GM18909 (cell line): ENCODE data around the gene SIGLEC12.
"Not testable (repeated sequence)": the region's sequence is repeated elsewhere in the genome, so short reads cannot be mapped to it uniquely, and the experiment has no call there.

Source experiments
- ATAC-seq: cut with Tn5 transposase; IDR thresholded peaks from one replicate; pipeline ENCODE4 v1.9.1; 2021; ENCODE audit warnings: mild to moderate bottlenecking; ENCODE audit not compliant: unreplicated experiment, poor library complexity

The SIGLEC12 gene

DNA sequence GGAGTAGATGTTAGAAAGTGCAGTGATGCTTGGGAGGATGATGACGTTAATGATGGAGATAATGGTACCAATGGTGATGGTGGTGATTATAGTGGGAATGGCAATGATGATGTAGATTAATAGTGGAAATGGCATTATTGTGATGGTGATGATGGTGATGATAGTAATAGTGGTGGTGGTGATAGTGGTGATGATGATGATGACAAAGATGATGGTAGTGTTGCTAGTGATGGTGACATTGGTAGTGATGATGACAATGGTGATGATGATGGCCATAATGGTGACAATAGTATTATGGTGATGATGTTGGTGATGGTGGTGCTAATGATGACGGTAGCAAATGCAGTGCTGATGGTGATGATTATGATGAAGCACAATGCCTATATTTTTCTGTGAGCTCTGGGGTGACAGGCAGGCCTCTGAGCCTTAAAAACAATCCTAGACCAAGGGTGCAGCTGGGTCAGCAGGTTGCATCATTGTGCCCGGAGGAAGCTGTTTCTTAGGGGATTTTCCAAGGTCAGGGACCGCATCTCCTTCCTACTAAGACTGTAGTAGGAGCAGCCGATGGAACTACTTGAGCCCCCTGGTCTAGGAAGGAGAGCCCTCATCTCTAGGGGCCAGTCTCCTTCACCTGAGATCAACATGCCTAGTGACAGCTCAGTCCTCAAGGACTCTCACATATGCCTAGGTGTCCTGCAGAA, 15.5 kb downstream of the SIGLEC12 start:
- ATAC-seq, result no peak

DNA sequence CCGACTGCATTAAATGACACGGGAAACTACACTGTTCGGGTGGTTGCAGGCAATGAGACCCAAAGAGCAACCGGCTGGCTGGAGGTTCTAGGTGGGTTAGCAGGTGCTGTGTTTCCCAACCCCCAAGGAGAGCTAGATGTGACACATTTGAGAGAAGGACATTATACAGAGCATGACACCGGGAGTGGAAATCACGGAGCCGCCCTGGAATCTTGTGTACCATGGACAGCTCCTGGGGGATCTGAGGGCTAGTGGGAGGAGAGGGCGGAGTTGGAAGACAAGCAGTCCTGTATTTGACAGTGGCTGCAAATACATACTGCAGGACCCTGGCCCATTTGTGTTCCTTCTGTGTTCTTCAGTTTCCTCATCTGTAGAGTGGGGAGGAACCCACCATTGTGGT, 21.0 kb downstream of the SIGLEC12 start:
- no peak for ATAC-seq

GRCh38 chr19:51479531-51480331, 21.9 kb downstream of the SIGLEC12 start:
- no peak for ATAC-seq

DNA sequence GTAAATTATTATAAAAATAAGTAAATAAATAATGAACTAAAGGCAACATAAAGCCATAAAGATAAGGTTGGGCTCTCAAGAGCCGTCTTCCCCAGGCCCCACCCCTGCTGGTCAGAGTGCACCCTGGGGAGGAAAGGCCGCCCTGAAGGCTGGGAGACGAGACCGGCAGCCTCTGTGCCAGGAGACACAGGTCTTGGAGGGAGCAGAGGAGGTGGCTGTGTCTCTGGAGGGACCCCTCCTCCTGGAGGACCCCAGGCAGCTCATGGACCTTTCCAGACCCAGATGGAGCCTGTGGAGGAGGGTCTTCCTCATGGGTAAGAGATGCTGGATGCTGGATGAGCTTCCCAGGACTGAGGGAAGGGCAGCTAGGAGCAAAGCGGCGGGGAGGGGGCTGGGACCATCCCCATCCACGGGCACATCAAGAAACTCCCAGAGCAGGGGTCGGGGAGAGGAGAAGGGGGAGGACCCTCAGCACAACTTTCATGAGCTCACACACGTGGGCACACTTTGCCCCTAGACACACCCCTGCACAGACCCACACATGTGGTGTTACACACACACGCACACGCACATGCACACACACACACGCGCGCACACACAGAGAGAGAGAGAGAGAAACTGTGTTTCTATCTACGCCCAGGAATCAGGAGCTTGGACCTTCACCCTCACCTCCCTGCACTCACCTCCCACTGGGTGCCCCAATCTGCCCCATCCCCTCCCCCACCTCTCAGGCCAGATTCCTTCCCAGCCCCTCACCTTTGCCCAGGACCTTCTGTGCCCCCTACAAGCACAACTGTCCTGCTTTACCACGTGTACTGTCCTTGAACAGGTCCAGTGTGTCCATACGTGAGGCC, 23.0 kb downstream of the SIGLEC12 start, which contains the start of gene CEACAM18:
CEACAM18 (plus strand) TSS at position 159 of the 854 bp plus-strand sequence.
- ATAC-seq, result no peak

DNA sequence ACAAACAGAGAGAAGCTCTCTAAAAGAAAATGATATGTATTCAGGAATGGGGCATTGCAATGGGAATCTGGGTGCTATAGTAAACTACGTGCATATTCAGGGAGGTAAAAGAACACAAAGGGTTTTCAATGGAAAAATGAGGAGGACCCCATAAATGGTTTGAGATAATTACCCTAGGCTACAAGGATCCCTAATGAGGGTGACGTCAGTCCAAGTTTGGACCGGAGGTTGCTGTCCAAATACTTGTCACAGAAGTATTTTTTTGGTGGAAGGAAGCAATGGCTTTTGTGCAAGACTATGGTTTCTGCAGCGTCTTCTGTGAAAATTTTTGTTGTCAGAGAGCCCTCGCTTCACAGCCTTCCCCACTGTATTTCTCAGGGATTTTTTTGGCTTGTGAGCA, 24.3 kb downstream of the SIGLEC12 start:
- ATAC-seq, result no peak

- ATAC-seq, result no peak
Observed at GRCh38 chr19:51476164-51476563, 25.4 kb downstream of the SIGLEC12 start.

DNA sequence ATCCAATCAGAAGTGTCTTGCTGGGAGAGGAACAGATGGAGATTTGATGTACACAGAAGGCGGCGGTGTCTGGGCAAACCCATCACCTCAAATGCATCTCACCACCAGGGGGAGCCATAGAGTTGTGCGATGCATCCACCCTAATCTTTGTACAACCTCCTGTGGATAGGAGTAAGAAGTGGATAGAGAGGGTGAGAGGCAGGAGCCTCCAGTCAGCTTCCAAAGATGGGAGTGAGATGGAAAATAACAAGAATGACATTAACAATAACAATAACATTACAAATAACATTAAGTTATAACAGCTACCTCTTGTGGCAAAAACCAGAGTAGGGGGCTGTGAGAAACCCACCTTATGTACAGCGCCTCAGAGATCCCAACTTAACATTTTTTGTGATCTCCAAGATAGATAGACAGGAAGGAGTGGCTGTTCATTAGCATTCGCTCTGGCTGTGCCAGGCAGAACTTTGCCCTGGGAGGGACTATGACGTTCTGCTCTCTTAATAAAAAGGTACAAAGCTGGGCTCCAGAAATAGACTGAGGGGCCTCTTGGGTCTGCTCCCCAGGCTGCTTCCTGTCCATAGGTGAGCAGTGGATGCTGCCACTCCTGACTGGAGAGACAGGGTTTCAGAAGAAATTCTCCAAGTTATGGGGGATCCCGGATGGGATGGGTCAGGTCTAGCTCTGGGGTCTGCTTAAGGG, 28.4 kb downstream of the SIGLEC12 start:
- no peak for ATAC-seq

GRCh38 chr19:51472607-51473006, 29.0 kb downstream of the SIGLEC12 start:
- no peak for ATAC-seq

GRCh38 chr19:51471527-51471926, 30.1 kb downstream of the SIGLEC12 start:
- ATAC-seq, result no peak

DNA sequence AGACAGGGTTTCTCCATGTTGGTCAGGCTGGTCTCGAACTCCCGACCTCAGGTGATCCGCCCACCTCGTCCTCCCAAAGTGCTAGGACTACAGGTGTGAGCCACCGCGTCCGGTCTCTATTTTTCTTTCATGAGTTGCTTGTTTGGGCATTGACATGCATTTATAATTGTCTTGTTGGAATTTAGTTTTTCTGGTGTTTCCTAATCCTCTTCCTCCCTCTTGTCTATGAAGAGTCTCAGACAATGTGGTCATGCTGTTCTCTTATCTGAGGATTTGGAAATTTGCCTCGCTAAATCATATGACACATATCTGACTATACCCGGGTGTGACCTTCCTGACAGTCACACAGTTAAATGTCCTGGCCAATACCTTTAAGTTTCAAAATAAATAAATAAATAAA, 30.6 kb downstream of the SIGLEC12 start:
- ATAC-seq, result no peak

DNA sequence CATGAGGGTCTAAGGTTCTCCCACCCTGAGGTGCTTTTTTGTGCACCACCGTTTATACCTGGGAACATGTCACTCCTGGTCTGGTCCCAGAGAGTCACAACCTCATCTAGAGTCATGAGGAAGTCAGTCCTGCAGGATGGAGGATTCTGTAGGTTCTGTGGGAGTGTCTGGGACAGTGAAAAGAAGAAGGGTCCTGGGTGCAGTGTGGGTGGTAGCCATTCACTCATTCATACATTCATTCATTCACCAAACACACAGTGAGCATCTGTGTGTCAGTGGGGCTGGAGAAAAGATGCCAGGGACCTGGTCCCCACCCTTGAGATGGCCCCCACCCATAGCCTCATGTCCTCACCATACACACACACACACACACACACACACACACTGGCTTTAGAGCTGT, 32.0 kb downstream of the SIGLEC12 start:
- ATAC-seq, result no peak

DNA sequence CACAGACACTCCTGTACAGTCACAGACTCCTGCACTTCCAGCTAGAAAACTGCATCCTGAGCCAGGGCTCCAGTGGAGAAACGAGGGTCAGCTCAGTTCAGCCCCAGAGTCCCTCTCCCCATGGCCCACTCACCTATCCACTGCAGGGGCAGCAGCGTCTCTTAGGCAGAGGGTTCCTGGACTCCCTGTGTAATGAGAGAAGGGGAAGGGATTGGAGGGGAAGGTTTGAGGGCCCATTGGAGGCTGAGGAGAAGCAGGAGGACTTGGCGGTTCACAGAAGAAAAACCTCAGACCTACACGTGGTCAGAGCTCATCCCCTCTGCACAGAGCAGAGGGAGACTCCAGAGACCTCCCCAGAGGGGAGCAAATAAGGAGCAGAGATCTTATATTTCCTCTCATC, 32.4 kb downstream of the SIGLEC12 start:
- ATAC-seq, result no peak

DNA sequence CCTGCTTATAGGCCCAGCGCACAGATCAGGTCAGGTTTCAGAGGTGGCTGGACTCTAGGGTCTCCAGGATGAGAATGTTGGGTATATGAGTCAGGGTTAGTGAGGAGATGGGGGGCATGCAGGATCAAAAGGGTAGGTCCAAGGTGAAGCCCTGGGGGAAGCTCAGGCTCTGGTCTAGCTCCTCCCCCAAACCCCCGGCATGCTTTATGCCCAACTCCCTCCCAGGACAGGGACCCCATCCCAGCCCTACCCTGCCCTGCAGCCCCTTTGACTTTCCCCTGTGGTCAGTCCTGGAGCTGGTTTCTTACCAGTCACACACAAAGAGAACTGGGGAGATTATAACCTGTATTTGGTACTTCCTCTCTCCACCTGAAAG, 33.1 kb downstream of the SIGLEC12 start:
- ATAC-seq, result no peak

DNA sequence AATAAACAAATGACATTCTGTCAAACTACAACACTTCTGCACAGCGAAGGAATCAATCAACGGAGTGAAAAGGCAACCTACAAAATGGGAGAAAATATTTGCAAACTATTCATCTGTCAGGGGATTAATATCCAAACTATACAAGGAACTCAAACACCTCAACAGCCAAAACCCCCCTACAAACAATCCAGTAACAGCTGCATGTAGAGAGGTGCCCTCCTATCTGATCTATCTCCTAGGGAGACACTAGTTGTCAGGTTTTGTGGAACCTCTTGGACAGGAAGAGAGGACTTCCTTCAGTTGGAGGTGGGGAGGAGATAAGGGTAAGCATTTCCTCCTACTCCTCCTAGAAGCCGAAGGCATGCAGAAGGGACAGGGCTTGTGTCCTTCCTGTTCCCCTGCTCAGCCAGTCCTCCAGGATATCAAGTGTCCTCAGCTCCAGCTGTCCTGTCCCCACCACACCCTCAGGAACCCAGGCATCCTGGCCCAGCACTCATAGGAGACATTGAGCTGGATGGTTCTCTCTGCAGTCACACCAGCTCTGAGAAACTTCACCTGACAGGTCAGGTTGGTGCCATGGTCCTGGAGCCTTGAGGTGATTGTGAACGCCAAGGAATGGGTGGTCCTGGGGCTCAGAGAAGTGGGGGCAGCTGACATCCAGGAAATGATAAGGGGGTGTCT, 33.6 kb downstream of the SIGLEC12 start:
- no peak for ATAC-seq

GRCh38 chr19:51466723-51467122, 34.9 kb downstream of the SIGLEC12 start:
- ATAC-seq, result no peak

DNA sequence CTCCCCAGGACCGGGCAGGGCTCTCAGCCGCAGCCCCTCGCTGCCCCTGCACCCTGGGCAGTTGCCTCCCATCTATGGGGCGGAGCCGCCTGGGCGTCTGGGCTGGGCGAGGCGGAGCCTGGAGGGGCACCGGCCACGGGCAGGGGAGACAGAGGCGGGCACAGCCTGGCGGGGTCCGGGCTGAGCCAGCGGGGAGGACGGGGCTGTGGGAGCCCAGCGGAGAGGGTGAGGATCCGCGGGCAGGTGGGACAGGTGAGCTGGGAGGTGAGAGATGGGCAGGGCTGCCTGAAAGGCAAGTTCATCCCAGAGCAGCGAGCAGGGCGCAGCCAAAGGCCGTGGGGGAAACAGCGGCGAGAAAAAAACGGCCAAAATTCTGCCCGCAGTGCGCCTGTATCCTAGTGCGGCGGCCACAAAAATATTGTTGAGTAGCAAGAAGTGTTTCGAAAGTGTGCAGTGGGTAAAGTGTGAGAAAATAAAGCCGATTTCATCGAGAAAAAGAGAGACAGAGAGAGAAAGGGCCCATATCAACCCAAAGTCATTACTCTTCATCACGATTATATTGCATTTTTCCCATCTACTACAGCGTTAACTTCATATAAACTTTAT, 37.5 kb downstream of the SIGLEC12 start:
- not testable (repeated sequence) for ATAC-seq

DNA sequence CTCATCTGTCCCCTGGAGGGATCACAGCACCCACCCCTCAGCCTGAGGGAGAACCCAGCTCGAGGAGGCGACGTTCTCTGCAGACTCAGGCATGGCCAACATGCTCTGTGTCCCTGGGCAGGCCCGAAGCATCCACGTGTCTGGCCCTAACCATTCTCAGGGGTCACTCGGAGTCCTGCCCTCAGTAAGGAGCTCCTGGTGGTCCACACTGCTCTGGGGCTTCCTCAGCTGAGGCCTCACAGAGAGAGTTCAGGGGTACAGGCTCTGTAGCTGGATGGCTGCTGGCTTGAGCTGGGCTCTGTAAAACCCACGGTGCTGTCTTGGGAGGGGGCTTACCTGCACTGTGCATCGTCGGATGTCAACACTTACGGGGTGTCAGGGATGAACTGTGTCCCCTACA, 38.9 kb downstream of the SIGLEC12 start:
- no peak for ATAC-seq

GRCh38 chr19:51462276-51462675, 39.3 kb downstream of the SIGLEC12 start:
- no peak for ATAC-seq

DNA sequence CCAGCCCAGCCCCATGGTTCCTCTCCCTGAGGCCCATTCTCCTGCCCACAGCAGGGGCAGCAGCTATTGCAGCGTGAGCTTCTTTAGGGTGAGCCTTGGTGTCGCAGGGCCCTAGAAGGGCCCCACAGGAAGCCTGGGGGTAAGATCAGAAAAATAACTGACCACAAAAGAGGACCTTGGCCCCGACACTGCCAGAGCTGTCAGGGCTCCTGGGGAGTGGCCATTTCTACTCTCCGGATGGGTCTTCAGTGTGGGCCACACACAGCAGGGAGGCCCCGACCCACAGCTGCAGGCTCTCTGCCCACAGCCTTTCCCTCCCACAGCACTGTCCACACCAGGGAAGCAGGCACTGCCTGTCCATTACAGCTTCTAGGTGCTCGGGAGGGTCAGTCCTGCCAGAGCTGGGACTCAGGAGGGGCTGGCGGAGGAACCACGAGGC, 39.9 kb downstream of the SIGLEC12 start:
- ATAC-seq, result no peak
